HEK293 (cell line): ENCODE data around the gene TSGA10IP.
"Not testable (repeated sequence)": the region's sequence is repeated elsewhere in the genome, so short reads cannot be mapped to it uniquely, and the experiment has no call there.

Source experiments
- KLF9 ChIP-seq: fragments of 450-650 bp; formaldehyde crosslinking; IDR thresholded peaks from 2 replicates; pipeline ENCODE4 v1.5.1; 2016; ENCODE audit warnings: missing biosample characterization, missing genetic modification characterization, low read depth
- ZBTB7A ChIP-seq: fragments of 450-650 bp; formaldehyde crosslinking; IDR thresholded peaks from 2 replicates; pipeline ENCODE4 v1.5.1; 2016; ENCODE audit warnings: low read depth, missing biosample characterization, missing genetic modification characterization
- ZNF777 ChIP-seq: fragments of 450-650 bp; formaldehyde crosslinking; IDR thresholded peaks from 2 replicates; pipeline ENCODE4 v1.5.1; 2017; ENCODE audit warnings: missing biosample characterization, missing genetic modification characterization, borderline replicate concordance
- TF ChIP-seq, protein P1 (sequence below): fragments of 450-650 bp; formaldehyde crosslinking; IDR thresholded peaks from 2 replicates; pipeline ENCODE4 v1.5.1; 2016; ENCODE audit warnings: missing biosample characterization, missing genetic modification characterization, low read depth

DNA sequence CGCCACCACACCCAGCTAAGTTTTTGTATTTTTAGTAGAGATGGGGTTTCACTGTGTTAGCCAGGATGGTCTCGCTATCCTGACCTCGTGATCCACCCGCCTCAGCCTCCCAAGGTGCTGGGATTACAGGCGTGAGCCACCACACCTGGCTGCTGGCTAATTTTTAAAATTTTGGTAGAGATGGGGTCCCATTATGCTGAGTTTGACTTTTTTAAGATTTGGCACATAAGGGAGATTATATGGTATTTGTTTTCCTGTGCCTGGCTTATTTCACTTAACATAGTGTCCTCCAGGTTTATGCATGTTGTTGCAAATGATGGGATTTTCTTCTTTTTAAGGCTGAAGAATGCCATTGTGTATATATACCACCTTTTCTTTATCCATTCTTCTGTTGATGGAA is 5.4 kb downstream of the TSGA10IP start:
- TF ChIP-seq, protein P1, sequence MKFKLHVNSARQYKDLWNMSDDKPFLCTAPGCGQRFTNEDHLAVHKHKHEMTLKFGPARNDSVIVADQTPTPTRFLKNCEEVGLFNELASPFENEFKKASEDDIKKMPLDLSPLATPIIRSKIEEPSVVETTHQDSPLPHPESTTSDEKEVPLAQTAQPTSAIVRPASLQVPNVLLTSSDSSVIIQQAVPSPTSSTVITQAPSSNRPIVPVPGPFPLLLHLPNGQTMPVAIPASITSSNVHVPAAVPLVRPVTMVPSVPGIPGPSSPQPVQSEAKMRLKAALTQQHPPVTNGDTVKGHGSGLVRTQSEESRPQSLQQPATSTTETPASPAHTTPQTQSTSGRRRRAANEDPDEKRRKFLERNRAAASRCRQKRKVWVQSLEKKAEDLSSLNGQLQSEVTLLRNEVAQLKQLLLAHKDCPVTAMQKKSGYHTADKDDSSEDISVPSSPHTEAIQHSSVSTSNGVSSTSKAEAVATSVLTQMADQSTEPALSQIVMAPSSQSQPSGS, result not testable (repeated sequence)
- TF ChIP-seq ZNF777 (tag by site-specific recombination); ZBTB7A; KLF9 (tag by site-specific recombination): not testable (repeated sequence)
